CD4-positive, alpha-beta T cell treated with Interleukin-6 for 4 hours (primary cell): ENCODE measurements around the gene GRAMD1A.

ENCODE experiments used
- DNase-seq: peaks from one replicate; pipeline ENCODE4 v3.0.0-alpha.2; 2020; ENCODE audit warnings: mixed read lengths

GRAMD1A gene

DNA sequence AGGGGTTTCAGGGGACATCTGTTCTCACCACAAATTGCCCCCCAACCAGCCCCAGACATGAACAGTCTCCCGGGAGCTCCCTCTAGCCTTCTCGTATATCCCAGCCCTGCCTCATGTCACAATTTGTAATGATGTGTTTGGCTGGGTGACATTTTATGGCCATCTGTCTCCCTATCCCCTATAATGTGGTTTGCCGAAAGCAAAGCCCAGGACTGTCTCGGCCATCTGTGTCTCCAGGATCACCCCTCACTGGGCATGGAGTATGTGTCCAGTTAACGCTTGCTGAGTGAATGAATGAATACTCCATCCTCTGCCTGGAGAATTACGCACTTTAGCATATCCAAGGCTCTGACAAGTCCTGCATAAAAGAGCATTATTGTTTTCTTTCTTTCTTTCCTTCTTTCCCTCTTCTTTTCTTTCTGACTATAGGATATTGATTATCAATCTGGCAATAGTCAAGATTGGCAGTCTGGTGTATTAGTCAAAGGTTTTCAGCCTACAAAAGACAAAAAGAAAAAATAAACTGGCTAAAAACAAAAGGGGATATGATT is 56.5 kb downstream of the GRAMD1A start:
- DNase-seq: no peak

DNA sequence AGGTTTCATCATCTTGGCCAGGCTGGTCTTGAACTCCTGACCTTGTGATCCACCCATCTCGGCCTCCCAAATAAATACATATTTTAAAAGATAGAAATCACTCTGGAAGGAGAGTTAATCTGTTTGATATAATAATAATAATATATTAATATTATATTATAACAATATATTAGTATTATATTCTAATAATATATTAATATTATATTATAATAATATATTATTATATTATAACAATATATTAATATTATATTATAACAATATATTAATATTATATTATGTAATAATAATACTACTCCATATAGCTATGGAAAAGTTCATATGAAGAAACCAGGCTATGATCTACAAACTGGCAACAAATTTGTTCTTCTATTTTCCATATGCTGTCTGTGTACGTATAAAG is 58.2 kb downstream of the GRAMD1A start:
- no peak for DNase-seq

DNA sequence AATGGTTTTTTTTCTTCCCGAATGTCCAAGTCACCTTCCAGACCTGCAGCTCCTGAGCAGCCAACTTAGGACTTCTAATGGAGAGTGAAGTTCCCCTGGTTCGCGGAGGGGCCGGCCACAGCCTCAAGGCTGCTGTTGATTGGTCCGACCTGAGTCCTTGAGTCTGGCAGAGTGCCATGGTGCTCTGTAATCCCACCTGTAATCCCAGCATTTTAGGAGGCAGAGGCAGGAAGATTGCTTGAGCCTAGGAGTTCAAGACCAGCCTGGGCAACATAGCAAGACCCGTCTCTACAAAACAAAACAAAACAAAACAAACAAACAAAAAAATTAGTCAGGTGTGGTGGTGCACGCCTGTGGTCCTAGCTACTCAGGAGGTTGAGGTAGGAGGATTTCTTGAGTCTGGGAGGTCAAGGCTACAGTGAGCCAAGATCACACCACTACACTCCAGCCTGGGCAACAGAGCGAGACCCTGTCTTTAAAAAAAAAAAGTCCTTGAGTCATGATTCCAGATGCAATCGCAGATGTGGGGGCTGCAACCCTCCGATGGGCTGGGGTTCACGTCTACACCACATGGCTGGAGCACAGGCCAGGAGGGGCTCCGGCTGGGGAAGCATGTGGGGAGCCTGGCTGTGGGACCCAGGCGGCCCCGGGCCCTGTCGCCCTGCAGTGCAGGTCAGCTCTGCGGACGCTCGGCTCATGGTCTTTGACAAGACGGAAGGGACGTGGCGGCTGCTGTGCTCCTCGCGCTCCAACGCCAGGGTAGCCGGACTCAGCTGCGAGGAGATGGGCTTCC is 59.1 kb downstream of the GRAMD1A start:
- no peak for DNase-seq

DNA sequence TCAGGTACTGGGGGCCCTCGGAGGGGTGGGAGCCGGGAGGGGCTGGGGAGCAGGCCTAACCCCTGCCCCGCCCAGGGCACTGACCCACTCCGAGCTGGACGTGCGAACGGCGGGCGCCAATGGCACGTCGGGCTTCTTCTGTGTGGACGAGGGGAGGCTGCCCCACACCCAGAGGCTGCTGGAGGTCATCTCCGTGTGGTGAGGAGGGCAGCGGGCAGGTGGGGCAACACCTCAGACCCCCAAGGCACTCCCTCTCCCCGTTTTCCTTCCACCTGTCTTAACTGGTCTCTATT is 59.6 kb downstream of the GRAMD1A start:
- no peak for DNase-seq

DNA sequence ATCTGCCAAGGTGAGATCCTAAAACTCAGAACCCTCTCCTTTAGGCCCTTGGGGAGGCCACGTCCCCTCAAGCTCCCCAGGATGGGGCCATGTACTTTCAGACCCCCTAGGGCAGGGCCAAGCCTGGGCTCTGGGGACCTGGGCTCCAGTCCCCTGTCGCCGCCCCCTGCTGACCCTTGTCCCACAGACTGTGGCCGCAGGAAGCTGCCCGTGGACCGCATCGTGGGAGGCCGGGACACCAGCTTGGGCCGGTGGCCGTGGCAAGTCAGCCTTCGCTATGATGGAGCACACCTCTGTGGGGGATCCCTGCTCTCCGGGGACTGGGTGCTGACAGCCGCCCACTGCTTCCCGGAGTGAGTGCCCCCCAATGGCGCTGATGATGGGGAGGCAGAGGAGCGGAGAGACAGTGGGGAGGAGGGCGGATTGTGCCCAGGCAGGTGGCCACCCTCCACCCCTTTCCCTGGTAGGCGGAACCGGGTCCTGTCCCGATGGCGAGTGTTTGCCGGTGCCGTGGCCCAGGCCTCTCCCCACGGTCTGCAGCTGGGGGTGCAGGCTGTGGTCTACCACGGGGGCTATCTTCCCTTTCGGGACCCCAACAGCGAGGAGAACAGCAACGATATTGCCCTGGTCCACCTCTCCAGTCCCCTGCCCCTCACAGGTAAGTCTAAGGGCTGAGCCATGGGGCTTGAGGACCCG is 60.2 kb downstream of the GRAMD1A start:
- DNase-seq: no peak

DNA sequence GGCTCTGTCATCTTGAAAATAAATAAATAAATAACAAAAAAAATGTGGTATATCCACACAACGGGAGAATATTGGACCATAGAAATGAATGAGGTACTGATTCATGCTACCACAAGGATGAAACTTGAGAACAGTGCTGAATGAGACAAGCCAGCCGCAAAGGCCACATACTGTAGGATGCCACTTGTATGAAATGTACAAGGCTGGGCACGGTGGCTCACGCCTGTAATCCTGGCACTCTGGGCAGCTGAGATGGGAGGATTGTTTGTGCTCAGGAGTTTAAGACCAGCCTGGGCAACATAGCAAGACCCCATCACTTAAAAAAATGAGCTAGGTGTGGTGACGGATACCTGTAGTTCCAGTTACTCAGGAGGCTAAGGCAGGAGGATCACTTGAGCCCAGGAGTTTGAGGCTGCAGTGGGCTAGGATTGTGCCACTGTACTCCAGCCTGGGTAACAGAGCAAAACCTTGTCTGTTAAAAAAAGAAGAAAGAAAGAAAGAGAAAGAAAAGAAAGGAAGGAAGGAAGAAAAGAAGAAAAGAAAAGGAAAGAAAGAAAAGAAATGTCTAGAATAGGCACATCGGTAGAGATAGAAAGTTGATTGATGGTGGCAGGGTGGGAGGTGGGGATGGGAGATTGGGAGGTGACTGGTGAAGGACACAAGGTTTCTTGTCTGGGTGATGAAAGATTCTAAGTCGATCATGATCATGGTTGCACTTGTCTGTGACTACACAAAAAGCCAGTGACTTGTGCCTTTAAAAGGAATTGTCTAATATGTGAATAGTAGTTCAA is 61.7 kb downstream of the GRAMD1A start:
- no peak for DNase-seq

DNA sequence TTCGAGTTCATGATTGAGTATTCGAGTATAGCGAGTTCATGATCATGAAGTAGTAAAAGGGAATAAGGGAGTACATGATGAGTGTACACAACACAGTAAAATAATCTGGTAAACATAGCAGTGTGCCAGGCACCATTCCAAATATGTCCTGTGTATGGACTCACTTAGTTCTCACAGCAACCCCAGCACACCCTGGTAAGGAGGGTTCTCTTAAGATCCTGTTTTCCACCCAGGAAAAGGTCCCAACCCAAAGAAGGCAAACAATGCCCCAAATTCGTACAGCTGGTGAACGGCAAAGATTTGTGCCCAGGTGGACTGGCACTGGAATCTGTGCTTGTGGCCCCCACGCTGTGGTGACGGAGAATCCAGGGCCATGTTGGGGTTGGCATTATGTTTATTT is 62.8 kb downstream of the GRAMD1A start:
- no peak for DNase-seq

DNA sequence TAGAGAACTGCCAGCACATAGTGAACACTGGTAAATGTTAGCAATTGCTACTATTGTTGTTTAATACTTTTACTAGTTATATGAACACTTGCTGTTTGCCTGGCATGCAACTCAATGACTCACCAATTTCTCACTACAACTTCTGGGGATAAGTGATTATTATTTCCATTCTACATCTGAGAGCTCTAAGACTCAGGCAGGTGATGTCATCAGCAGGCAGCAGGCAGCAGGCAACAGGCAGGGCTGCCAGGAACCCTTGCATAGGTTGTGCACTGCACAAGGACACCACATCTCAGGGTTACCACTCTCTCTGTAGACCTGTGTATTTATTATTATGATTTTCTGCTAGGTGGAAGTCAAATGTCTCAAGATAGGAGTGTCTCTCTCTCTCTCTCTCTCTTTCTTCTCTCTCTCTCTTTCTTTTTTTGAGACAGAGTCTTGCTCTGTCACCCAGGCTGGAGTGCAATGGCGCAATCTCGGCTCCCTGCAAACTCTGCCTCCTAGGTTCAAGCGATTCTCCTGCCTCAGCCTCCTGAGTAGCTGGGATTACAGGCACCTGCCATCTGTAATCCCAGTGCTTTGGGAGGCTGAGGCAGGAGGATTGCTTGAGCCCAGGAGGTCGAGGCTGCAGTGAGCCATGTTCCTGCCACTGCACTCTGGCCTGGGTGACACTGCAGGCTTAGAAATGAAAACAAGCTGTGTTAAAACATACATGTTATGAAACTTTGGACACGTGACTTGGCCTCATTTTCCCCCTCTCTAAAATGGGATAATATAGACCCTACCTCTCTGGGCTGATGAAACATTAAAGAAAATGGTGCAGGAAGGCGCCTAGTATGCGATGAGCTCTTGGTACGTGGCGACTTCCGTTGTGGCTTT is 64.1 kb downstream of the GRAMD1A start:
- peak; percentile 5 for DNase-seq

DNA sequence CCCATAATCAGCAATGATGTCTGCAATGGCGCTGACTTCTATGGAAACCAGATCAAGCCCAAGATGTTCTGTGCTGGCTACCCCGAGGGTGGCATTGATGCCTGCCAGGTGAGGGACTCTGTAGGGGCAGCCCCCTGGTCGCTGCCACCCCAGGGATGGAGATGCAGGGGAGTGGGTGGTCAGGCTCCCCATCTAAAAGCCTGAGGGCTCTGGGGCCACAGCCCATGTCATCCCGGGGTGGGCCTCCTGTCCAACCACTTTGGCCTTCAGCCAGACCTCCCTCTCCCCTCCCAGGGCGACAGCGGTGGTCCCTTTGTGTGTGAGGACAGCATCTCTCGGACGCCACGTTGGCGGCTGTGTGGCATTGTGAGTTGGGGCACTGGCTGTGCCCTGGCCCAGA is 65.5 kb downstream of the GRAMD1A start:
- no peak for DNase-seq

DNA sequence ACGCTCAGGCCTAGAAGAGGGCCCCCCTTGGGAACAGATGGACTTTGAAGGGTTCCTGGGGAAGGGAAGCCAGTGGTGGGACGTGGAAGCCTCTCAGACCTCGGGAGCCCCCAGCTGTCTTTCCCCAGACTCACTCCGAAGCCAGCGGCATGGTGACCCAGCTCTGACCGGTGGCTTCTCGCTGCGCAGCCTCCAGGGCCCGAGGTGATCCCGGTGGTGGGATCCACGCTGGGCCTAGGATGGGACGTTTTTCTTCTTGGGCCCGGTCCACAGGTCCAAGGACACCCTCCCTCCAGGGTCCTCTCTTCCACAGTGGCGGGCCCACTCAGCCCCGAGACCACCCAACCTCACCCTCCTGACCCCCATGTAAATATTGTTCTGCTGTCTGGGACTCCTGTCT is 66.0 kb downstream of the GRAMD1A start:
- no peak for DNase-seq

DNA sequence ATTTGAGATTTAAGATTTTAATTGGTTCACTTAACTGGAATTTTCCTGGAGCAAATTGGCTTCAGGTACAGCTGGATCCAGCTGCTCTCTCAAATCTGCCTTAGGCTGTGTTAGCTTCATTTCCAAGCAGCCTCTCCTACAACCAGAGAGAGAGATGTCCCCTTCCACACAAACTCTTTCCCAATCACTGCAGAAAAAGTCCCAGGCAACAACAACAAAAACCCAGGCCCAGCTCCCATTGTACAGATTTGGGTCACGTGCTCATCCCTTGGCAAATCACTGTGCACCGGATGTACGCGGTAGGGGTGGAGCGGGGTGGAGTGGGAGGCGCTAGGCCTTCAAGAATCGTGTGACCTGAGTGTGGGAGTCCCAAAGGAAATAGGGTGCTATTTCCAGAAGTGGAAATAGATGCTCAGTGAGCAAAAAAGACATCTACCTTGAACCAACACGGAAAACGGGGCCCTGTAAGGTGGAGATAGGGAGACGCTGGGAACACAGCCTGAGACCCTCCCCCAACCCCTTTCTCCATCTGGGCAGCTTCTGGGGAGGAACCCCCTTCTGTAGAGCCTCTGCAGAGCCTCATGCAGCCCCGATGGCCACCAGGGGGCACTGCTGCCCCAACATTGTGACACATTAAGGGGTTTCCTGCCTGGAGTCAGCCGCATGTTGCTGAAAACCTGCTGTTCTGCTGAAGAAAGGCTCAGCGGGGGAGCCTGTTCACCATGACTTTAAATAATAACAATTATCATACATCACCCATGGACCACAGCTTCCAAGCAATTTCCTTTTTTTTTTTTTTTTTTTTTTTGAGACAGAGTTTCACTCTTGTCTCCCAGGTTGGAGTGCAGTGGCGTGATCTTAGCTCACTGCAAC is 66.8 kb downstream of the GRAMD1A start:
- DNase-seq: peak; percentile 94

DNA sequence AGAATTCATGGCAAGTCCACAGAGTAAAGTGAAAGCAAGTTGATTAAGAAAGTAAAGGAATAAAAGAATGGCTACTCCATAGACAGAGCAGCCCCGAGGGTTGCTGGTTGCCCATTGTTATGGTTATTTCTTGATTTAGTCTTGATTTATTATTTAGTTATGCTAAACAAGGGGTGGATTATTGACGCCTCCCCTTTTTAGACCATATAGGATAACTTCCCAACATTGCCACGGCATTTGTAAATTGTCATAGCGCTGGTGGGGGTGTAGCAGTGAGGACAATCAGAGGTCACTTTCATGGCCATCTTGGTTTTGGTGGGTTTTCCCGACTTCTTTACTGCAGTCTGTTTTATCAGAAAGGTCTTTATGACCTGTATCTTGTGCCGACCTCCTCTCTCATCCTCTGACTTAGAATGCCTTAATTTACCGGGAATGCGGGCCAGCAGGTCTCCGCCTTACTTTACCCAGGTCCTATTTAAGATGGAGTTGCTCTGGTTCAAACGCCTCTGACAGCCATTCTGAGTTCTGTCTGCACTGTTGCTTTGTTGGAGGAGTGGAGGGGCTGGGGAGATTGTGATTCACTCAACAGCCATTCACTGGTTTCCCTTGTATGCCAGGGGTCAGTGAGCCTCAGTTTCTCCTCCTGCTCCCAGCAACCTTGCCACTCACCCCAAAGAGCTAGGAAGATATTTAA is 69.0 kb downstream of the GRAMD1A start:
- DNase-seq: no peak

DNA sequence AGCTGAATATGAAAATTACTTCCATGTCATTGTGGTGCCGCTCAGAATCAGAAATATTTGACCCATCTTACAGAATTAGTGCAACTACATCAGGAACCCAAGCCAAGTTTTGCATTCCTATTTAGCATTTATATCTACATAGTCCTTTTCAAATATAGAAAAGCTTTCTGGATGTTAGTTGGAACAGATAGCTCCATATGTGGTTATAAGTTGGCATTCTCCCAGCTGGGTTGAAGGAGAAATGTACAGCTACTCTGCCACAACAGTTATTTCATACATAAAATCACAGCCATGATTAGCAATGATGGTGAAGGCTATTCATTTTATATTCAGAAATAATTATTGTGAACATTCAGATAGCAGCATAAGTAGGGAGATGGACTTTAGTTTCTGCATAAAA is 69.6 kb downstream of the GRAMD1A start:
- no peak for DNase-seq

DNA sequence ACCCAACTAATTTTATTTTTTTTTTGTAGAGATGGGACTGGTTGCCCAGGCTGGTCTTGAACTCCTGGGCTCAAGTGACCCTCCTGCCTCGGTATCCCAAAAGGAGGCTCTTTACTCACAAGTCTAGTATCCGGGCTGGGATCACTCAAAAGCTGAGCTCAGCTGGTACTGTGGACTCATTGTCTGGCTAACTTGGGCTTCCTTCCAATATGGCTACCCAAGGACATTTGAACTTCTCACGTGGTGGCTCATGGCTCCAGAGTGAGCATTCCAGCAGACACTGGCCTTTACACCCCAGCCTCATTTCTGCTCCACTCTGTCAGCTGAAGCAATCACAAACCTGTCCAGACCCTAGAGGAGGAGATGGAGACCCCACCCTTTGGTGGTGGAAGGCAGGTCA is 70.3 kb downstream of the GRAMD1A start:
- DNase-seq: no peak

DNA sequence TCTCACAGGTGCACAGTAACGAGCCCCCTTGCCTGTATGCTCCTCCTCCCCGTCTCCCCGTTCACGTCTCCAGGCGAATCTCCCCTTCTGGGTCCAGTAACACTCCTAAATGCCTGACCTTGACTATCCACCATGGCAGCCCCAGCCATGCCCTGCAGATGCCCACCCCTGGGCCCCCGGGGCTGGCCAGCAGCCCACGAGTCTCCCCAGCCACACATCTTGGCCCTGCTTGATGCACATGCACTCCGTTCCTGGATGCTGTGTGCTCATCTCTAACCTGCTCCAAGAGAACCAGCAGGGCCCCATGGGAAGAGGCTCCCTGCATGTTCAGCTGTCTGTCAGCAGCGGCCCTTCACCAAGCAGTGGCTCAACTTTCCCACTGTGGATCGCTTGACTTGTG is 73.4 kb downstream of the GRAMD1A start:
- DNase-seq: no peak

DNA sequence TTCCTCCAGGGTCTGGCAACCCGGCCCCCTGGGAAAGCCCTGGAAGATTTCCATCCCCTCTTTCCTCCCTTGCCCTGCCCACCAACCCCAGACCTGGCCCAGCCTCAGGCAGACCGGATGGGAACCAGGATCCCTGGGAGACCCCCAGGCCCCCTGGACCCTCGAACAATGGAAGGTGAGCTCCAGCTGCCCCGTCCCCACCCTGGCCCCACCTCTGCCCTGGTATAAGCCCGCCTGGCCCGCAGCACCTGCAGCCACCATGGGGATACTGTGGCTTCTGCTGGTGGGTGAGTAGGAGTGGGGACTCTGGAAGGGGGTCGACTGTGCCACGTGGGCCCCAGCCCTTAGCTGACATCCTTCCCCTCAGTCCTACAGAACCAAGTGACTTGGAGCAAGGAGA is 73.8 kb downstream of the GRAMD1A start:
- DNase-seq: no peak

DNA sequence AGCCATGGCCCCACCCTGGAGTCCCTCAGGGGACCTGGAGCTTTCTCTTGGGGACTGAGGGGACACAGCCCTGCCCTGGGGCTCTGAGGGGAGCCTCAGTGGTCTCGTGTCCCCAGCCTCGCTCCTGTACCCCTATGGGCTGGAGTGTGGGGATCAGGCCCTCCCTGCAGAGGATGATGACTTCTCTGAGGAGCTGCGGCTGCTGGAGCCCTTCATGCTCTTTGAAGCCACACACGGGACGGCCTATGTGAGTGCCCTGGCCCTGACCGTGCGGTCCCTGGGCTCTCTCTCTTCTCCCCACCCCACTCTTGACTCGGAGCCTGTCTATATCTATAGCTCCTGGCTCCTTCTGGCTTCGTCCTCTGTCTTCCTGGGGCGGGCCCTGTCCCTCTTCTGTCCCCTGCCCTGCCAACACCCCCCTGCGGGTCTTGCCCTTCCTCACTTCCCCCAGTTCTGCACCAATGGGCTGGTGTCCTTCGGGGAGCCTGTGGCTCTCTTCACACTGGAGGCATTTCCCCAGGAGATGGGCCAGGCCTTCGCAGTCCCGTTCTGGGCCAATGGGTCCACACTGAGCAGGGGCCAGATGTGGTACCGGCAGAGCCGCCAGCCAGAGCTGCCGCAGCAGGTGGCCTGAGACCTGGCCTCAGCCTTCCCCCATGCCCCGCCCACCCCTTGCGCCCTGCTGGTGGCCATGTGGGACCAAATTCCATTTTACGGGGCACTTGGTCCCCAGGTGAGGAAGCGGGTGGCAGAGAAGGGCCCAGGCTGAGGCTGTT is 74.5 kb downstream of the GRAMD1A start:
- no peak for DNase-seq

DNA sequence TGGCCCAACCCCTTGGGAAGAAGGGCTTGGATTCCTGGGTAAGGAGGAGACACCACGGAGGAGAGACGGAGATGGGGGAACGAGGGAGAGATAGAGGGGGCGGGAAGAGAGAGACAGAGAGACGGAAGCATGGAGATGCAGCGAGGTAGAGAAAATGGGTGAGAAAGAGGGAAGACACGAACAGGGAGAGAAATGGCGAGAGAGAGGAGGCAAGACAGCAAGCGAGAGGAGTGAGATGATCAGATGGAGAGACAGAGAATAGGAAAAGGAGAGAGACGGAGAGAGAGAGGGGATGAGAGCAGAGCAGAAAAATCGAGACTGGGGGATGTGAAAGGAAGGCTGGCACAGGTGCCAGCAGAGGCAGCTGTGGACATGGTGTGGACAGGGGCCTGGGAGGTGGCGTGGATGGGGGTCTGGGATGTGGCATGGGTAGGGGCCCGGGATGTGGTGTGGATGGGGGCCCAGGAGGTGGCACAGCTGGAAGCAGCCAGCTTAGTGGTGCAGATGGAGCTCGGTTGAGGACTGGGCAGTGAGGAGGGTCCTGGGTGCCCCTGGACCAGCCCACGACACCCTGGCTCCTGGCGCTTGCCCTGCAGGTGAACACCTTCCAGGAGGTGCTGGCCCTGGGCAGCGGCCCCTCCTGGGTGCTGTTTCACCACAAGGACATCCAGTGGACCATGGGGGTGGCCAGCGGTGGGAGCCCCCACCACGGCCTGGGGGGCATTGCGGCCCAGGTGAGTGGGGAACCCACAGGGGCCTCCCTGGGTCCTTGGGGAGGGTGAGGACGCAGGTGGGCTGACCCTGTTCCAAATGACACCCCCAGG is 75.3 kb downstream of the GRAMD1A start:
- DNase-seq: no peak

DNA sequence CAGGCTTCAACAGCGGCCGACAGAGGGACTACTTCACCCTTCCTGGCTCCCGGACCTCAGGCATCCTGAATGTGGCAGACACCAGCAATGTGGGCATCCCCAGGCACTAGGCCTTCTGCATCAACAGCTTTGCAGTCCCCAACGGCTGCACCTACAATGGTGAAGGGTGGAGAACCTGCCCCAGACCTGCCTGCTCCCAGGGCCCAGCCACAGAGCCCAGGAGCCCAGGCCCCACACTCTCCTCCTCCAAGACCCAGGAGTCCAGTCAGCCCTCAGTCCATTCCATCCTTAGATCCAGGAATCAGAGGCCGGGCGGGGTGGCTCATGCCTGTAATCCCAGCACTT is 75.9 kb downstream of the GRAMD1A start:
- DNase-seq: no peak
